K562 (cell line): ENCODE results near the gene ATP1A2. TPM values are rescaled to one million over a fixed set of nuclear protein-coding genes. Genes with fewer than 3 reads are reported as not detected.

ENCODE experiments used
- NFIC ChIP-seq: fragments of 450-650 bp; IDR thresholded peaks from 2 replicates; pipeline ENCODE4 v1.6.1; 2017; ENCODE audit warnings: mild to moderate bottlenecking, inconsistent platforms
- NR4A1 ChIP-seq, 2 experiments: fragments of 250-450 bp in 1 of 2; fragments of 450-650 bp in 1 of 2; sonication (Bioruptor Pico) in 1 of 2; IDR thresholded peaks; 2 replicates each; pipeline versions ENCODE4 v1.4.0 to v1.6.1; 2016 to 2020; ENCODE audit warnings: mild to moderate bottlenecking in 2 of 2, missing compliant biosample characterization in 1 of 2, missing genetic modification characterization in 1 of 2, moderate library complexity in 1 of 2
- POLR3G ChIP-seq: IDR thresholded peaks from 2 replicates; pipeline ENCODE4 v1.6.1; 2011; ENCODE audit not compliant: insufficient read length, insufficient replicate concordance; ENCODE audit errors: extremely low read depth
- PYGO2 ChIP-seq: fragments of 450-650 bp; IDR thresholded peaks from 2 replicates; pipeline ENCODE4 v1.6.1; 2016; ENCODE audit warnings: mild to moderate bottlenecking, missing genetic modification characterization, moderate library complexity, missing compliant biosample characterization
- RBM14 ChIP-seq: fragments of 200-400 bp; formaldehyde crosslinking; IDR thresholded peaks from 2 replicates; pipeline ENCODE4 v1.6.1; 2018; ENCODE audit warnings: low read depth, mild to moderate bottlenecking, low read length, moderate library complexity, borderline replicate concordance; ENCODE audit not compliant: insufficient read depth
- SRSF3 ChIP-seq: fragments of 200-400 bp; formaldehyde crosslinking; IDR thresholded peaks from 2 replicates; pipeline ENCODE4 v1.6.1; 2016; ENCODE audit warnings: mild to moderate bottlenecking, low read length, moderate library complexity; ENCODE audit not compliant: insufficient read depth
- TRIM28 ChIP-seq: fragments of 450-650 bp; IDR thresholded peaks from 2 replicates; pipeline ENCODE4 v1.6.1; 2017
- ZFPM2 ChIP-seq: fragments of 250-450 bp; sonication (Bioruptor Pico); IDR thresholded peaks from 2 replicates; pipeline ENCODE4 v1.5.1; 2022; ENCODE audit warnings: mild to moderate bottlenecking
- ZNF239 ChIP-seq: fragments of 250-450 bp; sonication (Bioruptor Pico); IDR thresholded peaks from 2 replicates; pipeline ENCODE4 v1.4.0; 2020; ENCODE audit warnings: mild to moderate bottlenecking
- ZNF780A ChIP-seq: fragments of 250-450 bp; sonication (Bioruptor Pico); IDR thresholded peaks from 2 replicates; pipeline ENCODE4 v1.5.0; 2021; ENCODE audit warnings: mild to moderate bottlenecking
- polyA plus RNA-seq, 8 experiments: library from polyadenylated mRNA; depleted of rRNA in 4 of 8; stranded (reverse) in 5 of 8; unstranded in 3 of 8; fragments of >200 nt; fragmentation: Nextera tagmentation in 2 of 8; fragmentation: Illumina TruSeq in 1 of 8; extraction: Ambion mirVana in 2 of 8; extraction: Trizol in 1 of 8; gene quantifications; 2 replicates each; pipeline versions ENCODE4 v1.2.1 to v1.2.3, GENCODE V29; 2011 to 2014; ENCODE audit warnings: inconsistent platforms in 1 of 8, missing spikeins in 1 of 8
- total RNA-seq, 7 experiments: library from RNA; depleted of rRNA in 6 of 7; stranded (reverse); fragments of >200 nt in 6 of 7; fragmentation: Illumina TruSeq in 2 of 7; extraction: Trizol in 2 of 7; gene quantifications; 2 replicates each; pipeline versions ENCODE4 v1.2.1 to v1.2.3, GENCODE V29; 2011 to 2021; ENCODE audit warnings: low replicate concordance in 1 of 7
- TF ChIP-seq, protein P1 (sequence below): sonication (generic); formaldehyde crosslinking; IDR thresholded peaks from 2 replicates; pipeline ENCODE4 v1.8.1; 2023; ENCODE audit warnings: mild to moderate bottlenecking, missing genetic modification reagents

ATP1A2 gene
- total and polyA plus RNA-seq, 9 of the 15 experiments (the other 6 are each of a cell fraction or from before 2014, with no cell fraction given), result 0.04 to 0.11 (median 0.09) TPM; not detected in 6

GRCh38 chr1:160125746-160126145 lies 10.2 kb downstream of the ATP1A2 start (continued):
- TF ChIP-seq PYGO2 (no peak), NR4A1 (CRISPR knock-in tag; IDR thresholded peaks at IDR 0.05) (no peak), NR4A1 (tag; IDR thresholded peaks at IDR 0.05) (no peak), POLR3G (no peak), ZFPM2 (no peak), NFIC (no peak), RBM14 (no peak), ZNF239 (CRISPR knock-in tag) (no peak), SRSF3 (no peak), ZNF780A (no peak), TRIM28 (no peak)
- TF ChIP-seq, protein P1, sequence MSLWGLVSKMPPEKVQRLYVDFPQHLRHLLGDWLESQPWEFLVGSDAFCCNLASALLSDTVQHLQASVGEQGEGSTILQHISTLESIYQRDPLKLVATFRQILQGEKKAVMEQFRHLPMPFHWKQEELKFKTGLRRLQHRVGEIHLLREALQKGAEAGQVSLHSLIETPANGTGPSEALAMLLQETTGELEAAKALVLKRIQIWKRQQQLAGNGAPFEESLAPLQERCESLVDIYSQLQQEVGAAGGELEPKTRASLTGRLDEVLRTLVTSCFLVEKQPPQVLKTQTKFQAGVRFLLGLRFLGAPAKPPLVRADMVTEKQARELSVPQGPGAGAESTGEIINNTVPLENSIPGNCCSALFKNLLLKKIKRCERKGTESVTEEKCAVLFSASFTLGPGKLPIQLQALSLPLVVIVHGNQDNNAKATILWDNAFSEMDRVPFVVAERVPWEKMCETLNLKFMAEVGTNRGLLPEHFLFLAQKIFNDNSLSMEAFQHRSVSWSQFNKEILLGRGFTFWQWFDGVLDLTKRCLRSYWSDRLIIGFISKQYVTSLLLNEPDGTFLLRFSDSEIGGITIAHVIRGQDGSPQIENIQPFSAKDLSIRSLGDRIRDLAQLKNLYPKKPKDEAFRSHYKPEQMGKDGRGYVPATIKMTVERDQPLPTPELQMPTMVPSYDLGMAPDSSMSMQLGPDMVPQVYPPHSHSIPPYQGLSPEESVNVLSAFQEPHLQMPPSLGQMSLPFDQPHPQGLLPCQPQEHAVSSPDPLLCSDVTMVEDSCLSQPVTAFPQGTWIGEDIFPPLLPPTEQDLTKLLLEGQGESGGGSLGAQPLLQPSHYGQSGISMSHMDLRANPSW, result no peak
